ENCODE measurements around the gene SAP25.
"Not testable (repeated sequence)": the region's sequence is repeated elsewhere in the genome, so short reads cannot be mapped to it uniquely, and the experiment has no call there.

SAP25 gene

GRCh38 chr7:100562195-100563099, 11.3 kb downstream of the SAP25 start:
- DNase-seq (ENCODE audit: low read depth in 1 of 2, low spot score in 1 of 2), result no peak

GRCh38 chr7:100561491-100562194, 12.1 kb downstream of the SAP25 start:
- no peak for DNase-seq (ENCODE audit: low read depth in 1 of 2, low spot score in 1 of 2)

- no peak for DNase-seq (ENCODE audit: low read depth in 1 of 2, low spot score in 1 of 2)
These were observed 14.6 kb downstream of the SAP25 start for GRCh38 chr7:100559127-100559526.

- no peak for DNase-seq (ENCODE audit: low read depth in 1 of 2, low spot score in 1 of 2)
These were observed 17.2 kb downstream of the SAP25 start for GRCh38 chr7:100556541-100556940.

- DNase-seq (ENCODE audit: low read depth in 1 of 2, low spot score in 1 of 2), result no peak
These were observed 18.0 kb downstream of the SAP25 start for GRCh38 chr7:100555701-100556100.

- DNase-seq (ENCODE audit: low read depth in 1 of 2, low spot score in 1 of 2), result no peak
These were observed 20.7 kb downstream of the SAP25 start for GRCh38 chr7:100553032-100553431.

- no peak for DNase-seq (ENCODE audit: low read depth in 1 of 2, low spot score in 1 of 2)
These were observed 21.2 kb downstream of the SAP25 start for GRCh38 chr7:100552532-100552931.

- not testable (repeated sequence) for DNase-seq (ENCODE audit: low read depth in 1 of 2, low spot score in 1 of 2)
These were observed 25.3 kb downstream of the SAP25 start for GRCh38 chr7:100548446-100548845.

- no peak for DNase-seq (ENCODE audit: low read depth in 1 of 2, low spot score in 1 of 2)
These were observed 25.8 kb downstream of the SAP25 start for GRCh38 chr7:100547872-100548271.

- no peak for DNase-seq (ENCODE audit: low read depth in 1 of 2, low spot score in 1 of 2)
These were observed 26.5 kb downstream of the SAP25 start for GRCh38 chr7:100546926-100547800.

GRCh38 chr7:100546129-100546925, 27.4 kb downstream of the SAP25 start:
- no peak for DNase-seq (ENCODE audit: low read depth in 1 of 2, low spot score in 1 of 2)

GRCh38 chr7:100545360-100546128, 28.2 kb downstream of the SAP25 start:
- DNase-seq (ENCODE audit: low read depth in 1 of 2, low spot score in 1 of 2), result no peak

- no peak for DNase-seq (ENCODE audit: low read depth in 1 of 2, low spot score in 1 of 2)
These were observed 28.7 kb downstream of the SAP25 start for GRCh38 chr7:100544967-100545359.

- no peak for DNase-seq (ENCODE audit: low read depth in 1 of 2, low spot score in 1 of 2)
These were observed 29.3 kb downstream of the SAP25 start for GRCh38 chr7:100544386-100544785.

- DNase-seq (ENCODE audit: low read depth in 1 of 2, low spot score in 1 of 2), result no peak
These were observed 30.1 kb downstream of the SAP25 start for GRCh38 chr7:100543586-100543985.

GRCh38 chr7:100541309-100541708, 32.4 kb downstream of the SAP25 start:
- DNase-seq (ENCODE audit: low read depth in 1 of 2, low spot score in 1 of 2), result not testable (repeated sequence)

- no peak for DNase-seq (ENCODE audit: low read depth in 1 of 2, low spot score in 1 of 2)
These were observed 33.5 kb downstream of the SAP25 start for GRCh38 chr7:100540073-100540723.

GRCh38 chr7:100539436-100540006, 34.2 kb downstream of the SAP25 start:
- DNase-seq (ENCODE audit: low read depth in 1 of 2, low spot score in 1 of 2), result no peak
